GM10248 (cell line): ENCODE results near the gene KRT36.

Experiments
- CTCF ChIA-PET: fragments of 300-600 bp; sonication (Branson Sonifier 250); formaldehyde crosslinking; extraction: SDS; loops from one replicate; lab custom pipeline; 2021; ENCODE audit warnings: antibody characterized with exemption; lab: Yijun Ruan, JAX
- POLR2A ChIA-PET: fragments of 350-650 bp; sonication (Branson Sonifier 250); formaldehyde crosslinking; extraction: SDS; loops from one replicate; lab custom pipeline; 2020; ENCODE audit warnings: antibody characterized with exemption; lab: Yijun Ruan, JAX
- DNase-seq: peaks from one replicate; pipeline ENCODE4 v3.0.0; 2012; ENCODE audit errors: extremely low spot score
- CTCF ChIP-seq: IDR thresholded peaks from 2 replicates; pipeline ENCODE4 v1.5.1; 2012; ENCODE audit warnings: mild to moderate bottlenecking, low read depth; ENCODE audit errors: extremely low read depth, missing control alignments, control extremely low read depth

KRT36 gene

GRCh38 chr17:41511716-41512115 is 22.0 kb upstream of the KRT36 start:
- POLR2A ChIA-PET = no interaction called here
- TF ChIP-seq CTCF = no peak
- CTCF ChIA-PET = interaction anchor here (1.6 kb wide), 1 partner anchor 10 kb away, joined by 4 read pairs; no protein-coding TSS in a partner anchor
- DNase-seq = no peak

- POLR2A ChIA-PET = no interaction called here
- DNase-seq = no peak
- CTCF ChIA-PET = no interaction called here
- no peak for TF ChIP-seq CTCF
Observed at GRCh38 chr17:41511116-41511515, 21.4 kb upstream of the KRT36 start.

- ChIA-PET CTCF (no interaction called here), POLR2A (no interaction called here)
- no peak for TF ChIP-seq CTCF
- no peak for DNase-seq
Observed at GRCh38 chr17:41510251-41511065, 20.7 kb upstream of the KRT36 start.

- POLR2A ChIA-PET = no interaction called here
- CTCF ChIA-PET = interaction anchor here (0.9 to 1.1 kb wide), 2 partner anchors 41 to 42 kb away, joined by 3 to 4 read pairs; no protein-coding TSS in a partner anchor
- DNase-seq = no peak
- TF ChIP-seq CTCF = no peak
Observed at GRCh38 chr17:41507315-41507880, 17.7 kb upstream of the KRT36 start.

- no peak for TF ChIP-seq CTCF
- ChIA-PET CTCF (interaction anchor here (0.9 to 1.1 kb wide), 2 partner anchors 44 to 161 kb away, joined by 3 to 4 read pairs; no protein-coding TSS in a partner anchor), POLR2A (no interaction called here)
- DNase-seq = no peak
Observed at GRCh38 chr17:41505809-41506767, 16.4 kb upstream of the KRT36 start.
